SW 1271 (cell line): ENCODE results near the gene DYNC1I2.

Experiments
- DNase-seq, 2 experiments: peaks; one replicate each; lab custom pipeline; 2025; lab: John Stamatoyannopoulos, UW

DYNC1I2 gene

GRCh38 chr2:171687287-171688128, at the start of gene DYNC1I2:
Gene DYNC1I2, plus strand, starts transcription at chr2:171687469. Its CDS starts 2,687 bp downstream, at chr2:171690156.
- peak; percentile 88 to 95 for DNase-seq

- DNase-seq: no peak
Measured at GRCh38 chr2:171651667-171652415, 35.4 kb upstream of the DYNC1I2 start.

- no peak for DNase-seq
Measured at GRCh38 chr2:171652416-171652785, 34.9 kb upstream of the DYNC1I2 start.

GRCh38 chr2:171655586-171655985, 31.7 kb upstream of the DYNC1I2 start:
- no peak for DNase-seq

GRCh38 chr2:171667041-171667440, 20.2 kb upstream of the DYNC1I2 start:
- DNase-seq: no peak

GRCh38 chr2:171668183-171668582, 19.1 kb upstream of the DYNC1I2 start:
- no peak for DNase-seq

- DNase-seq: no peak
Measured at GRCh38 chr2:171669121-171669520, 18.1 kb upstream of the DYNC1I2 start.

GRCh38 chr2:171670655-171671054, 16.6 kb upstream of the DYNC1I2 start:
- no peak for DNase-seq

- no peak for DNase-seq
Measured at GRCh38 chr2:171671867-171672266, 15.4 kb upstream of the DYNC1I2 start.

- no peak for DNase-seq
Measured at GRCh38 chr2:171673905-171674304, 13.4 kb upstream of the DYNC1I2 start.

GRCh38 chr2:171675810-171676345, 11.4 kb upstream of the DYNC1I2 start:
- DNase-seq: no peak

- no peak for DNase-seq
Measured at GRCh38 chr2:171678619-171679018, 8.7 kb upstream of the DYNC1I2 start.

- peak in 1 of 2 experiments; percentile 51 for DNase-seq
Measured at GRCh38 chr2:171688129-171688465, 828 bp downstream of the DYNC1I2 start.

GRCh38 chr2:171692331-171692730, 5.1 kb downstream of the DYNC1I2 start:
- no peak for DNase-seq

- no peak for DNase-seq
Measured at GRCh38 chr2:171702781-171703556, 15.7 kb downstream of the DYNC1I2 start.

- peak in 1 of 2 experiments; percentile 47 for DNase-seq
Measured at GRCh38 chr2:171703574-171704347, 16.5 kb downstream of the DYNC1I2 start.

GRCh38 chr2:171706152-171706803, 19.0 kb downstream of the DYNC1I2 start:
- peak in 1 of 2 experiments; percentile 52 for DNase-seq

GRCh38 chr2:171707752-171708151, 20.5 kb downstream of the DYNC1I2 start:
- DNase-seq: no peak

- no peak for DNase-seq
Measured at GRCh38 chr2:171709011-171709685, 21.9 kb downstream of the DYNC1I2 start.

- peak in 1 of 2 experiments; percentile 11 for DNase-seq
Measured at GRCh38 chr2:171711351-171711750, 24.1 kb downstream of the DYNC1I2 start.
